ENCODE data around the gene C6orf118. TPM values are rescaled to one million over a fixed set of nuclear protein-coding genes. Genes with fewer than 3 reads are reported as not detected.

C6orf118 gene
- total RNA-seq, 1 experiment from 2014 or later: not detected

GRCh38 chr6:165306955-165307354 is 2.5 kb downstream of the C6orf118 start:
- Histone ChIP-seq H3K4ac (ENCODE audit: low read depth, low read length) (no peak overlapping the region), H3K23me2 (ENCODE audit: insufficient read length, low read depth, low read length, poor library complexity, severe bottlenecking) (peaks cover 2% of the 10 kb centered on the region), H3T11ph (ENCODE audit: low read length) (no peak overlapping the region), H2BK5ac (ENCODE audit: insufficient read length, low read length) (no peak overlapping the region), H3K56ac (ENCODE audit: insufficient read length, low read depth, low read length) (no peak overlapping the region), H3K79me1 (ENCODE audit: insufficient read depth, low read depth, low read length, poor library complexity, severe bottlenecking) (no peaks in the 10 kb centered on the region), H2BK20ac (ENCODE audit: low read depth, low read length, poor library complexity, severe bottlenecking) (no peak overlapping the region), H4K5ac (ENCODE audit: insufficient read length, low read depth, low read length) (no peak overlapping the region), H3K27me3 (ENCODE audit: insufficient read depth, low read length) (peaks cover 7% of the 10 kb centered on the region; the same call in 1 of the 2 replicates), H3K9me3 (ENCODE audit: control insufficient read depth, low read depth, low read length) (no peaks in the 10 kb centered on the region), H4K91ac (ENCODE audit: insufficient read length, low read depth, low read length) (no peak overlapping the region), H3K4me1 (ENCODE audit: insufficient read depth, low read length) (no peaks in the 10 kb centered on the region), H2BK12ac (ENCODE audit: insufficient read length, low read depth, low read length) (no peak overlapping the region), H2BK120ac (ENCODE audit: low read depth, low read length, poor library complexity, severe bottlenecking) (no peak overlapping the region), H2BK15ac (ENCODE audit: low read depth, low read length) (no peak overlapping the region), H3K14ac (ENCODE audit: insufficient read depth, low read length) (no peak overlapping the region), H2AK5ac (ENCODE audit: insufficient read length, low read length) (no peak overlapping the region), H3K18ac (ENCODE audit: insufficient read length, low read depth, low read length) (no peak overlapping the region), H2AFZ (ENCODE audit: low read length) (no peak overlapping the region), H3K4me2 (ENCODE audit: insufficient read depth, insufficient read length, low read length) (no peak overlapping the region), H3K9ac (ENCODE audit: extremely low read depth, insufficient read length, low read length) (no peak overlapping the region), H3K79me2 (ENCODE audit: insufficient read depth, low read length) (no peaks in the 10 kb centered on the region), H4K8ac (replicated peaks; ENCODE audit: insufficient read length, low read depth, low read length) (no peak overlapping the region), H4K20me1 (ENCODE audit: control insufficient read depth, insufficient read depth, insufficient read length) (no peaks in the 10 kb centered on the region), H3K23ac (ENCODE audit: insufficient read length, low read depth, low read length) (no peak overlapping the region), H3K27ac (ENCODE audit: insufficient read length, low read depth, low read length) (no peak overlapping the region)
- H3K36me3 Mint-ChIP-seq (ENCODE audit: insufficient read depth in 1 of 3, low read depth in 3 of 3): no peaks in the 10 kb centered on the region; a peak in 1 of 7 replicates
- no peak for TF ChIP-seq CTCF (conservative IDR thresholded peaks at IDR 0.05)
- DNase-seq: no peak
- no peak overlapping the region for H3K27ac Mint-ChIP-seq
- peaks cover 31% of the 10 kb centered on the region for H3K27me3 Mint-ChIP-seq (ENCODE audit: low read depth)
- no peak overlapping the region for H3K4me3 Mint-ChIP-seq
- no CpG with 5 or more reads among the region's 3 CpGs for WGBS (ENCODE audit: extremely low coverage, insufficient read length, low lambda C conversion rate)
- H3K4me1 Mint-ChIP-seq: peaks cover 4 to 5% of the 10 kb centered on the region in 2 experiments; a peak in 3 of 4 replicates
- H3K9me3 Mint-ChIP-seq: peaks cover 0 to 4% of the 10 kb centered on the region in 2 experiments; a peak in 1 of 5 replicates

Measured in H9 (cell line).